GM18868 (cell line): Measurements from ENCODE around the gene PTGES3L.
"Not testable (repeated sequence)": the region's sequence is repeated elsewhere in the genome, so short reads cannot be mapped to it uniquely, and the experiment has no call there.

ENCODE experiments used
- ATAC-seq: cut with Tn5 transposase; IDR thresholded peaks from one replicate; pipeline ENCODE4 v1.9.1; 2021; ENCODE audit warnings: mild to moderate bottlenecking, moderate library complexity; ENCODE audit not compliant: unreplicated experiment

The PTGES3L gene

GRCh38 chr17:43014649-43015542 is 35.0 kb upstream of the PTGES3L start:
- no peak for ATAC-seq

DNA sequence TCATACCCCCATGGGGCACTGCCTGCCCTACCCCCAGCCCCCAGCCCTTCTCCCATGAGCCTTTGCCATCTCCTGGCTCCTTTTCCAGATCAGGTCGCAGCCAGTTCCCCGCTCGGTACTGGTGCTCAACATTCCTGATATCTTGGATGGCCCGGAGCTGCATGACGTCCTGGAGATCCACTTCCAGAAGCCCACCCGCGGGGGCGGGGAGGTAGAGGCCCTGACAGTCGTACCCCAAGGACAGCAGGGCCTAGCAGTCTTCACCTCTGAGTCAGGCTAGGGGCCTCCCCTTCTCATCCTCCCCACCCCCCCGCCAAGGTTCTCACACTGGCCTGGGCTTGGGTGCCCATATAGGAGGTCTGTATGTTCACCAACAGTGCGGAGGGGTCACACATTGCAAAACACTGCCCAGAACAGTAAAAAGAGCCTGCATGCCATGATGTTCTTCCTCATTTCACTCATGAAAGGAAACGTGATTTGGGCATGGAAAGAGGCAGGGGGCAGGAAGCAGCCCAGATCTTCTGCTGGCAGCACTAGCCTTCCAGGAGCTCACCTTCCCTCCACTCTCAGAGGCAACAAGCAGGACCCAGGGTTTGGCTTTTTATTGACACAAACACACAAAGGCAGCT is 34.3 kb upstream of the PTGES3L start:
- ATAC-seq, result no peak

DNA sequence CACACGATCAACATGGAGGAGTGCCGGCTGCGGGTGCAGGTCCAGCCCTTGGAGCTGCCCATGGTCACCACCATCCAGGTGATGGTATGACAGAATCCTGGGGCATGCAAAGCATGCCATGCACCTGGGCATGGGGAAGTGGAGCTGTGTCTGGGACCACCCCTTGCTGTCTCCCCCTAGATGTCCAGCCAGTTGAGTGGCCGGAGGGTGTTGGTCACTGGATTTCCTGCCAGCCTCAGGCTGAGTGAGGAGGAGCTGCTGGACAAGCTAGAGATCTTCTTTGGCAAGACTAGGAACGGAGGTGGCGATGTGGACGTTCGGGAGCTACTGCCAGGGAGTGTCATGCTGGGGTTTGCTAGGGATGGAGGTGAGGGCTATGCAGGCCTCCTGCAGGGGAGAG is 33.4 kb upstream of the PTGES3L start:
- ATAC-seq, result no peak

DNA sequence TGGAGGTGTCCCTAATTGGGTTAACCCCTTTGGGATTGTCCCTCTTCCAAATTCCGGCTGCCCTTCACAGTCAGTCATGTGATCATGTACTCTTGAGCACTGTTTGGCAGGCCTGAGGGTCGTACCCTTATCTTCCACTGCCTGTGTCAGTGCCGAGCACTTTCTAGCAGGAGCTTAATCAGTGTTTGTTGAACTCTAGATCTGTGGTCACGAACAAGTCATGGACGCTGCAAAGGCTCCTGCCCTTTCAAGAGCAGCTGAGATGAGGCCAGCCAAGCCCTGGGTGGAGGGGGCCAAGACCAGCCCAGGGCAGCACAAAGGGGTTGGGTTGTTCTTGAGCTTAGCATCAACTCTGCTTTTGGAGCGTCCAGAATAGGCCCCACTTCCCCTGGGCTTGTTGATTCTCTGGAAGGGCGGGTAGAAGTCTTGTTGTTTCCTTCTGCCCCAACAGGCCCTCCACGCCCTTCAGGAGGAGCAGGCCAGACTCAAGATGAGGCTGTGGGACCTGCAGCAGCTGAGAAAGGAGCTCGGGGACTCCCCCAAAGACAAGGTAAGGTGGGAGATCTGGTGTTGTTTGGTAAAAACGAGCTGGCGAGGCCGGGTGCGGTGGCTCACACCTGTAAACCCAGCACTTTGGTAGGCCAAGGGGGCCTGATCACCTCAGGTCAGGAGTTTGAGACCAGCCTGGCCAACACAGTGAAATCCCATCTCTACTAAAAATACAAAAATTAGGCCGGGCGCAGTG is 32.0 kb upstream of the PTGES3L start:
- ATAC-seq, result no peak

- no peak for ATAC-seq
Measured at GRCh38 chr17:43010667-43011308, 30.9 kb upstream of the PTGES3L start.

GRCh38 chr17:43006639-43007551 is 27.0 kb upstream of the PTGES3L start, which contains the start of gene IFI35:
Gene IFI35, plus strand, starts transcription at chr17:43006784. Its CDS starts 164 bp downstream, at chr17:43006948.
- peak; percentile 78 for ATAC-seq

DNA sequence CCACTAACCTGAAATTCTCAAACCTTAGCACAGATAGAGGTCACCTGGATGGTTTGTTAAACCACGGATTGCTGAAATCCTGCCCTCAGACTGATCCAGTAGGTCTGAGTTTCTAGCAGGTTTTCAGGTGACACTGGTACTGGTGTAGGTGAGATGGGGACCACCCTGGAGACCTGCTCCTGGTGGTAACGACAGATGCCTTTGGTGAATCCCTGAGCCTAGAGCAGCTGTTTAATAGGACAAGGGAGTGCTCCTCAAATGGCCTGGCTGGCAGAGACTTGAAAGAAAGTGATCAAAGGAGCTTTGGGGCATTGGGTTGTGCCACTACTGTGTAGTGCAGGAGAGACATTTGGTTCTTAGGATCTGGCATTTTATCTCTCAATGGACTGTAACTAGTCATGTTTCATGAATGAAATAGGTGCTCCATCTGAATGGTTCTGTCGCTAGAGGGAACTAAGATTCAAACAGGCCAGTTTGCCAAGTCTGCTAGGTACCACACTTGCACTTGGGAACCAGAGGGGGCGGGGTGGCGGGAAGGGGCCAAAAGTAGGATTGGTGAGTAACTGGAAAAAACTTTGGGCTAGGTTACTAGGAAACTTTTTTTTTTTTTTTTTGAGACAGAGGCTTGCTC is 23.8 kb upstream of the PTGES3L start:
- ATAC-seq, result no peak

GRCh38 chr17:43000894-43001293 is 21.0 kb upstream of the PTGES3L start:
- not testable (repeated sequence) for ATAC-seq

GRCh38 chr17:42999003-42999525 is 19.2 kb upstream of the PTGES3L start:
- ATAC-seq, result no peak

DNA sequence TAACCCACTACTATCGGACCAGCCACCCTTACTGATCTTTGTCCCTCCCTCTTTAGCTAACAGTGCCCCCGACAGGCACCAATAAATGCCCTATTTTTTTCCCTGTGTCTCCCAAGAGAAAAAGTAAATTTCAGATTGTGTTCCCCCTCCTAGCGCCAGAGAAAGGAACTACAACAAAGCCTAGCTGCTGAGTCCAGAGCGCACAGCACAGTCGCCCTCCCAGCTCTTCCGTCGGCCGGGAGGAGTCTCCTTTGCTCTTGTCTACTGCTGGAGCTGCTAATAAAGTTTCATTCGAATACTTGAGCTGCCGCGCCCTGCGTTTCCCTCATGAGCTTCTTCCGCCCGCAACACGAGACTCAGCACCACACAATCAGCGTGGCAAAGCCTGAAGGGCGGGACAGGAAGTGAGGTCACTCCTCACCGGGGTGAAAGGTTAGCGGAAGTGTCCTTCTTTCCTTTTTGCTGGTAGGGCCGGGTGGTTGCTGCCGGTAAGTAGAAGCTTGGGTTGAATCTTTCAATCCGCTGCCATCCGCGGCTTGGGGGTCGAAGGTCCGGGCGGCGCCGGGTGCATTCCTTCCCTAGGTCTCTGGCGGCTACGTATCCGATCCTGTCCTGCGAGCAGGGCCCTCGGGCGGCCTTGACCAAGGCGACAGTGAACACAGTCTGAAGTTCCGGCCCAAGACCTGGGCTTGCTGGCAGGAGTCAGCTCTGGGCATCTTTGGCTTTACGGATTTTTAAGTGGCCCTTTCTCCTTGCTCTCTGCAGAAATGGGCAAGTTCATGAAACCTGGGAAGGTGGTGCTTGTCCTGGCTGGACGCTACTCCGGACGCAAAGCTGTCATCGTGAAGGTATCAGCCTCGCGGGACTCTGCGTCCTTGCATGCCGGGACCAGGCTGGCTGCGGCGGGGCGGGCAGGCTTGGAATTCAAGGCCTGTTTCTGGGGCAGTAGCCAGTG is 18.4 kb upstream of the PTGES3L start, which contains the start of gene RPL27:
Gene RPL27, plus strand, starts transcription at position 436 of the 955 bp plus-strand sequence. Its CDS starts 332 bp downstream, at position 768.
- ATAC-seq, result peak; percentile 90

GRCh38 chr17:42997390-42997983 is 17.6 kb upstream of the PTGES3L start:
- ATAC-seq, result no peak

GRCh38 chr17:42993913-42994312 is 14.0 kb upstream of the PTGES3L start:
- not testable (repeated sequence) for ATAC-seq

- ATAC-seq, result no peak
Measured at GRCh38 chr17:42992872-42993271, 13.0 kb upstream of the PTGES3L start.

- no peak for ATAC-seq
Measured at GRCh38 chr17:42991471-42991870, 11.6 kb upstream of the PTGES3L start.

GRCh38 chr17:42989726-42990652 is 10.1 kb upstream of the PTGES3L start:
- no peak for ATAC-seq

GRCh38 chr17:42989141-42989540 is 9.3 kb upstream of the PTGES3L start:
- no peak for ATAC-seq
